Vagina (tissue), 2 donors: Measurements from ENCODE around the gene TMEM150A.

Experiments
- CTCF ChIP-seq, 3 experiments: fragments of 450-650 bp in 2 of 3; fragments of 200-600 bp in 1 of 3; sonication (generic) in 1 of 3; IDR thresholded peaks; one replicate each; pipeline ENCODE4 v1.5.1; 2017 to 2019; ENCODE audit warnings: antibody characterized with exemption in 3 of 3, mild to moderate bottlenecking in 2 of 3, moderate library complexity in 2 of 3
- POLR2A ChIP-seq, 2 donors: fragments of 450-650 bp; IDR thresholded peaks; one replicate each; pipeline ENCODE4 v1.6.1; 2017; ENCODE audit warnings: antibody characterized with exemption in 2 of 2, mild to moderate bottlenecking in 2 of 2, moderate library complexity in 2 of 2
- POLR2AphosphoS5 ChIP-seq, 2 donors: sonication (generic); formaldehyde crosslinking; IDR thresholded peaks; one replicate each; pipeline ENCODE4 v1.9.0; 2017; ENCODE audit warnings: antibody characterized with exemption in 2 of 2, mild to moderate bottlenecking in 2 of 2, low read depth in 1 of 2; ENCODE audit not compliant: insufficient read depth in 1 of 2

GRCh38 chr2:85642725-85643124 lies 40.2 kb upstream of the TMEM150A start:
- TF ChIP-seq CTCF (IDR thresholded peaks at IDR 0.05) (no peak), POLR2AphosphoS5 (IDR thresholded peaks at IDR 0.05; ENCODE audit: insufficient read depth in 1 of 2, low read depth in 1 of 2) (no peak), POLR2A (IDR thresholded peaks at IDR 0.05) (no peak)
